HT-29 (cell line): ENCODE measurements around the gene HOXA3. TPM values are rescaled to one million over a fixed set of nuclear protein-coding genes. Genes with fewer than 3 reads are reported as not detected.
A peak's percentile ranks its signal among the peaks of the same experiment; 100 is the strongest.

Experiments used
- DNase-seq: peaks from one replicate; pipeline ENCODE4 v3.0.0-alpha.2; 2015; ENCODE audit warnings: low spot score
- total RNA-seq: library from RNA; depleted of rRNA; stranded (reverse); fragments of >200 nt; shearing (Covaris generic); gene quantifications from 2 replicates; pipeline ENCODE4 v1.2.3, GENCODE V29; 2014; rRNA removed

The HOXA3 gene
- total RNA-seq, result 27.8 and 29.0 TPM in 2 replicates

DNA sequence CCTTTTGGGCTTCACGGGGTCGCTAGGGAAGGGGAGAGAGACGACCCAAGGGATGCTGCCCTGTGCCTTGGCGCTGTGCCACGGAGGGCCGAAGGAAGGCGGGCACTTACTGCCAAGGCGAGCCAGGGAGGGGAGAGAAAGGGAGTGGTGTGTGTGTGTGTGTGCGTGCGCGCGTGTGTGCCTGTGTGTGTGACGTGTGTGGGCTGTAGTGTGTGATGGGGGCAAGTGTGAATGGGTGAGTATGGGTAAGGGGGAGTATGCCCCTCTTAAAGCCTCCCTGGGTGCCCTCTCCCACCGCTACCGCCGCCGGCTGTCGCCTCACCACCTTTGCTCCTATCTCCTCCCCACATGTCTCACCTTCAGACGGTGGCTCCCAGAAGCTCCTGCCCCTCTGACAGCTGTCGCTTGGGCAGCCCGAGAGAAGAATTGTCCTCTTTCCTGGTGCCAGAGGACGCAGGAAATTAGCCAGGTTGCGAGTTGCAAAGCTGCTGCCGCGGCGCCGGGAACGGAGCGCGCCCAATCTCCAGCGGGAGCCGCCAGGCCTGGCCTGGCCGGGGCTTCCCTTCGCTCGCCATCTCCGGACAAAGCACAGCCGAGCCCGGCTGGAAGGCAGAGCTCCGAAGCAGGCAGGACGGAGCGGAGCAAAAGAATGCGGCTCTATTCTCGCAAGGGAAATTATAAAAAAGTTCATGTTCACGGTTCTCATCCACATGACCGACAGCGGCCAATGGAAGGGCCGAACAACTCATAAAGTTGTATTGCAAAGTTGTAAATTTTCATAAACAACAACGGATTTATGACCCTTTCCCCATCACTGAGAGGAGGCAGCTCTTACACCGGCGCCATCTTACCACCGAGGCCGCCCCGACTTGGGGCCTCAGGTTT is at the start of gene HOXA3:
HOXA3 (minus strand) TSS at position 653 of the 885 bp plus-strand sequence. CDS start 41,943 bp downstream, outside the sequence.
- DNase-seq, result peak; percentile 91

- DNase-seq, result no peak
These were observed 49.2 kb upstream of the HOXA3 start for GRCh38 chr7:27201580-27202017.

GRCh38 chr7:27200761-27201579 is 48.6 kb upstream of the HOXA3 start:
- peak; percentile 87 for DNase-seq

GRCh38 chr7:27199849-27200760 is 47.7 kb upstream of the HOXA3 start, which contains the start of gene HOXA13:
Gene HOXA13 (minus strand): TSS chr7:27200091. CDS start chr7:27200077, 14 bp downstream.
- DNase-seq, result peak; percentile 92

DNA sequence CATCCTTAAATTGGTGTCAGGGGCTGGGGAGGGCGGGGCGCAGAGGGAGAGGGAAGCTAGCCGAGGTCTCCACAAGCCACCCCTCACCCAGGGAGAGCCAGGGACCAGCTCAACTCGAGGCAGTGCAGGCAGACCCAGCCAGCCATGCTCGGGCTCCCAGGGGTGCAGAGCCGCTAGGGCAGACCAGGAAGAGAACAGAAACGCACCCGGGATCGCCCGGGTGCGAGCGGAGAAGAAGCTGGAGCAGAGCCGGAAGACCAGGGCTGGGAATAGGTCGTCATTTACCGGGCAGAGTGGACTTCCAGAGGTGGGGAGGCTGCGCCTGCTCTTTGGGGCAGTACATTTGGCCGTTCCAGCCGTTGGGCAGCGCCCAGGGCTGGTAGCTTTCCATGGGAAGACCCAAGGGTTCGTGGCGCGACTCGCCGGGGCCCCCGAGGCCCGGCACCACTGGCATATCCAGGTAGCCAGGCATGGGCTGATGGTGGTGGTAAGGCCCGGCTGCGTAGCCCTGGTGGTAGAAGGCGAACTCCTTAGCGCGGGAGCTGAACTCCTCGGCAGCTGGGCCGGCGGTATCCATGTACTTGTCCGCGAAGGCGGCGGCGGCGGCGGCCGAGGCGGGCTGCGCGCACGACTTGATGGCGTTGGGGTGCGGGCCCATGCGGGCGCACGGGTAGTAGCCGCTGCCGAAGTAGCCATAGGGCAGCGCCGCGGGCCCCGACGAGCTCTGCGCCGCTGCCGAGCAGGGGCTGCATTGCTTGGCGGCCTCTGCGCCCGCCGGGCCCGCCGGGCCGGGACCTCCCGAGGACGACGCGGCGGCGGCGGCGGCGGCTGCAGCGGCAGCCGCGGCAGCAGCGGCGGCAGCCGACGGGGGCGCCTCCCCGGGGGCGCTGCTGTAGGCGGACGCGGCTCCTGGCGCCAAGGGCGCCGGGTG is 46.8 kb upstream of the HOXA3 start:
- DNase-seq, result peak; percentile 60

- peak; percentile 77 for DNase-seq
These were observed 45.9 kb upstream of the HOXA3 start for GRCh38 chr7:27198138-27198841.

- DNase-seq, result peak; percentile 83
These were observed 45.0 kb upstream of the HOXA3 start for GRCh38 chr7:27197137-27198042.

GRCh38 chr7:27196287-27196767 is 43.9 kb upstream of the HOXA3 start:
- peak; percentile 98 for DNase-seq

GRCh38 chr7:27194686-27195379 is 42.5 kb upstream of the HOXA3 start:
- peak; percentile 75 for DNase-seq

- DNase-seq, result no peak
These were observed 41.6 kb upstream of the HOXA3 start for GRCh38 chr7:27194002-27194352.

GRCh38 chr7:27193335-27194001 is 41.1 kb upstream of the HOXA3 start:
- peak; percentile 74 for DNase-seq

DNA sequence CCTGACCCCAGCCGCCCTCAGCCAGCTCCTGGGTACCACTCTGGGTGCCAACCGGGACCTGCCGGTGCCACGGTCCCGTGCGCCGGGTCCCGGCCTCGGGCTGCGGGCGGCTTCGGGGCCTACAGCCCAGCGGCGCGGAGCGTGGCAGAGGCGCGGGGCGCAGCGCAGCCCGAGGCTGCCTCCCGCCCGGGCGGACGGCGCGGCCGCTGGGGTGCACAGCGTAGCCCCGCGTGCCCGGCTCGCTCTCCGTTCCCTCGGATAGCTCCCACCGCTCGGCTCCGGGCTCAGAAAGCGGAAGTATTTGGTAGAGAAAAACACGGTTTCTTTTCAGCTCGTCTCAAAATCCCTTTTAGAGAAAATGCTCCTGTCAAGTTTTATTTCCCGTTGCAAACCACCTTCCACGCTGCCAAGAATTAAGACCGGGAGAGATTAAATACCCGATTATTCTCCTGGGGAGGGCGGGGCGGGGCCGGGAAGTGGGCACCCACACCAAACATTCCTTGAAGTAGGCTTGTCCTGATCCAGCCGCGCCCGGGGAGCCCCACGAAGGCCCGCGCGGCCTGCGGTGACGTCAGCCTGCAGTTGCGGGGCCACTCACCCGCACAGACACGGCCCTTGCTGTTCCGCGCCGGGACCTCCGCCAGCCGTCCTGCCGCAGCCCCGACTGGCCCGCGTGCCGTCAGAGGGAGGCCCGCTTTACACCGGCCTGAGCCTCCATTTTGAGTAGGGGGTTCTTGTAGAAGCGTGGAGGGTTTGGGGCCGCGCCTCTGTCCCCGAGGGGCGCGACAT is 40.4 kb upstream of the HOXA3 start:
- DNase-seq, result peak; percentile 59

GRCh38 chr7:27191833-27192545 is 39.6 kb upstream of the HOXA3 start:
- DNase-seq, result peak; percentile 75

- peak; percentile 66 for DNase-seq
These were observed 38.9 kb upstream of the HOXA3 start for GRCh38 chr7:27191161-27191731.
